Erythroblast (primary cell): Measurements from ENCODE around the gene CARD14.

Experiments
- GATA1 ChIP-seq: IDR thresholded peaks from 2 replicates; pipeline ENCODE4 v1.6.1; 2011; ENCODE audit warnings: low read depth, mild to moderate bottlenecking, control low read depth, low read length, moderate library complexity
- POLR2A ChIP-seq: IDR thresholded peaks from 2 replicates; pipeline ENCODE4 v1.6.1; 2011; ENCODE audit warnings: mild to moderate bottlenecking, low read length

DNA sequence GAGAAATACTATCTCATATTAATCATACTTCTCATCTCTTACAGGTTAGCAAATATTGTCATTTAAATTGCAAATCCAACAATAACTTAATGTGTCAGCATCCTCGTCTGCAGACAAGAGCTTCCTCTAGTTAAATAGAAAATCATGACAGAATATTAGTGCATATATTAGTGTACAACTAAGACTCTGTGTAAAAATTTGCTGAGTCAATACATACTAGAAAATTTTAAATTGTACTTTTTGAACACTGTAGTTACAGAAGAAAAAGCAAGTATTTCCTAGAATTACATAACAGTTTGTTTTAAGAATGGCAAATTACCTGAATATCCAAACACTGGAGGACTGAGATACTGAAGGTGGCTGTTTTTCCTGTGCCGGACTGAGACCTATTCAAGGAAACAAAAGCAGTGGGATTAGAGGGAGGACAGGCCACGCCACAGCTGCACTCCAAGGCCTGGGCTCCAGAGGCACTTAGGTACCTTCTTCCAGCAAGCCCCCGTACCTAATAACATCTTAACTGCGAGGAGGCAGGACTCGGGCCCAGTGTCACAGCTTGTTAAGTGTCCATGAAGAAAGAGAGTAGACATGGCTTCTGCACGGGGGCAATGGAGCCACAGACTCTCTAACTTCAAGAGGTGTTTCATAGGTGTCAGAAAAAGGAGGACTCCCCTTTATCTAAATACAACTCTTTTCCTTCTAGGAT lies 28.2 kb upstream of the CARD14 start:
- TF ChIP-seq POLR2A (no peak), GATA1 (no peak)
